Measurements from ENCODE around the gene DYNLT5. TPM values are rescaled to one million over a fixed set of nuclear protein-coding genes. Genes with fewer than 3 reads are reported as not detected.

Gene DYNLT5
- total RNA-seq, 1 experiment from 2014 or later = not detected

- H3K4me3 ChIP-seq (replicated peaks in 1 of 2; ENCODE audit: low read depth in 1 of 2, low read length in 2 of 2) = no peak overlapping the region
- H3K9ac ChIP-seq (ENCODE audit: low read length) = no peak overlapping the region
- ChIA-PET POLR2A (no interaction called here), CTCF (no interaction called here), RAD21 (ENCODE audit: low non-redundant PET in 1 of 2, low total read pairs in 2 of 2, uncharacterized antibody in 2 of 2, unreplicated experiment in 2 of 2) (no interaction called here)
- H3K36me3 ChIP-seq (ENCODE audit: control insufficient read depth in 1 of 2, insufficient read depth in 2 of 2, low read length in 2 of 2) = no peaks in the 10 kb centered on the region
- DNase-seq (ENCODE audit: low read depth, low spot score) (no peak), ATAC-seq (no peak)
- H3K27ac ChIP-seq (ENCODE audit: low read depth, low read length) = no peak overlapping the region
- no peaks in the 10 kb centered on the region for H4K20me1 ChIP-seq (ENCODE audit: insufficient read depth)
- intact Hi-C loops (cut with micrococcal nuclease) = no loop called here
- BruUV-seq (replicated peaks) = no TSS peak
- no peaks in the 10 kb centered on the region for H3K9me2 ChIP-seq (ENCODE audit: insufficient read depth)
- H3K4me2 ChIP-seq (ENCODE audit: low read length) = no peak overlapping the region
- H3K27me3 ChIP-seq (ENCODE audit: insufficient read depth, low read length) = no peaks in the 10 kb centered on the region
- H3K9me3 ChIP-seq (ENCODE audit: control insufficient read depth in 1 of 2, insufficient read depth in 1 of 2, low read depth in 1 of 2, low read length in 2 of 2) = no peaks in the 10 kb centered on the region
- no peaks in the 10 kb centered on the region for H3K79me2 ChIP-seq (ENCODE audit: insufficient read depth, low read length)
- TF ChIP-seq POLR2AphosphoS5 (IDR thresholded peaks at IDR 0.05; ENCODE audit: low read depth, low read length) (no peak), RAD21 (IDR thresholded peaks at IDR 0.05; ENCODE audit: low read depth) (no peak), SP1 (IDR thresholded peaks at IDR 0.05; ENCODE audit: low read depth) (no peak), SRF (IDR thresholded peaks at IDR 0.05; ENCODE audit: low read depth) (no peak), EGR1 (IDR thresholded peaks at IDR 0.05; ENCODE audit: low read depth) (no peak), POLR2A (IDR thresholded peaks at IDR 0.05; ENCODE audit: borderline replicate concordance, extremely low read depth, insufficient read depth, insufficient read length) (no peak), ZNF274 (IDR thresholded peaks at IDR 0.05; ENCODE audit: low read depth, low read length) (no peak), ZBTB33 (IDR thresholded peaks at IDR 0.05; ENCODE audit: extremely low read depth, insufficient replicate concordance, low read length) (no peak), CBX3 (IDR thresholded peaks at IDR 0.05; ENCODE audit: low read depth) (no peak), ELF1 (IDR thresholded peaks at IDR 0.05; ENCODE audit: borderline replicate concordance, low read depth) (no peak), ZFX (IDR thresholded peaks at IDR 0.05) (no peak), JUND (IDR thresholded peaks at IDR 0.05) (no peak), CEBPB (IDR thresholded peaks at IDR 0.05; ENCODE audit: low read depth) (no peak), TCF7L2 (IDR thresholded peaks at IDR 0.05; ENCODE audit: borderline replicate concordance, extremely low read depth, insufficient read depth, insufficient read length) (no peak), EZH2 (IDR thresholded peaks at IDR 0.05) (no peak), YY1 (IDR thresholded peaks at IDR 0.05; ENCODE audit: extremely low read depth, insufficient replicate concordance, low read depth, low read length) (no peak), SIN3A (IDR thresholded peaks at IDR 0.05; ENCODE audit: low read depth) (no peak)
- TF ChIP-seq, protein P1, sequence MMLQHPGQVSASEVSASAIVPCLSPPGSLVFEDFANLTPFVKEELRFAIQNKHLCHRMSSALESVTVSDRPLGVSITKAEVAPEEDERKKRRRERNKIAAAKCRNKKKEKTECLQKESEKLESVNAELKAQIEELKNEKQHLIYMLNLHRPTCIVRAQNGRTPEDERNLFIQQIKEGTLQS (IDR thresholded peaks at IDR 0.05) = no peak
- TF ChIP-seq, protein P2, sequence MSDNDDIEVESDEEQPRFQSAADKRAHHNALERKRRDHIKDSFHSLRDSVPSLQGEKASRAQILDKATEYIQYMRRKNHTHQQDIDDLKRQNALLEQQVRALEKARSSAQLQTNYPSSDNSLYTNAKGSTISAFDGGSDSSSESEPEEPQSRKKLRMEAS (IDR thresholded peaks at IDR 0.05) = no peak
- no peak overlapping the region for H2AFZ ChIP-seq (ENCODE audit: low read depth, low read length, poor library complexity, severe bottlenecking)
- H3K4me1 ChIP-seq (ENCODE audit: control insufficient read depth in 1 of 2, insufficient read depth in 2 of 2, low read length in 2 of 2) = no peaks in the 10 kb centered on the region
Observed at GRCh38 chr1:66809245-66809644, 57.0 kb downstream of the DYNLT5 start.

All from HCT116 (cell line).